ENCODE data around the gene SORBS1. TPM values are rescaled to one million over a fixed set of nuclear protein-coding genes. Genes with fewer than 3 reads are reported as not detected.
A peak's percentile ranks its signal among the peaks of the same experiment; 100 is the strongest.

Gene SORBS1
- total and polyA plus RNA-seq, 8 donors: 11.4 to 25.6 (median 16.8) TPM

DNA sequence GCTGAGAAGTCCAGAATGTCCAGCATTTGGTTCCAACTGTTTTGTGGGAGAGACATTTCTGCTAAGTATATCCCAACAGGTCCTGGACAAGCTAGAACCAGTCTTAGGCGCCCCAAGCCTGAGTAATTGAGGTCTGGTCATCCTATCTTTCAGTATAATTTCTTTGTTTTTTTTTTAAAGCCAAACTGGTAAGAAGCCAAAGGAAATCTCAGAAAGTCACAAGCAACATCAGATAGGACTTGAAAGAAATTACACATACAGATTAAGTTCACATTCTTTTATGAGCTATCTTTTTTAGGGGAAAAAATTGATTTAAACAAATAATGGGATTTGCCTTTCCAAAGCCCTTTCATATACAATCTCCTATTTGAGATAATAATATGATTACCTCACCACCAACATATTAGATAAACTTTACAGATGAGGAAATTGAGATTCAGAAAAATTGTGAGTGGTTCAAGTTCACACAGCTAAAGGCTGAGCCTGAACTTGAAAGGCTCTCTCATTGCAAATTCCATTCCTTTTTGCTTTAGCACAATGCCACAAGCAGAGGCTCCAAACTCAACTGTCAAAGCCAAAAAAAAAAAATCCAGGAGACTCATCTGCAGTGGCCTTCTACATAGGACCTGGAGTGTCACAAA, 285.3 kb downstream of the SORBS1 start:
- TF ChIP-seq, protein P1, sequence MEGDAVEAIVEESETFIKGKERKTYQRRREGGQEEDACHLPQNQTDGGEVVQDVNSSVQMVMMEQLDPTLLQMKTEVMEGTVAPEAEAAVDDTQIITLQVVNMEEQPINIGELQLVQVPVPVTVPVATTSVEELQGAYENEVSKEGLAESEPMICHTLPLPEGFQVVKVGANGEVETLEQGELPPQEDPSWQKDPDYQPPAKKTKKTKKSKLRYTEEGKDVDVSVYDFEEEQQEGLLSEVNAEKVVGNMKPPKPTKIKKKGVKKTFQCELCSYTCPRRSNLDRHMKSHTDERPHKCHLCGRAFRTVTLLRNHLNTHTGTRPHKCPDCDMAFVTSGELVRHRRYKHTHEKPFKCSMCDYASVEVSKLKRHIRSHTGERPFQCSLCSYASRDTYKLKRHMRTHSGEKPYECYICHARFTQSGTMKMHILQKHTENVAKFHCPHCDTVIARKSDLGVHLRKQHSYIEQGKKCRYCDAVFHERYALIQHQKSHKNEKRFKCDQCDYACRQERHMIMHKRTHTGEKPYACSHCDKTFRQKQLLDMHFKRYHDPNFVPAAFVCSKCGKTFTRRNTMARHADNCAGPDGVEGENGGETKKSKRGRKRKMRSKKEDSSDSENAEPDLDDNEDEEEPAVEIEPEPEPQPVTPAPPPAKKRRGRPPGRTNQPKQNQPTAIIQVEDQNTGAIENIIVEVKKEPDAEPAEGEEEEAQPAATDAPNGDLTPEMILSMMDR (IDR thresholded peaks at IDR 0.05): no peak
- Histone ChIP-seq H3K9me3 (no peaks in the 10 kb centered on the region), H3K4me1 (peaks cover 0 to 26% (median 0%) of the 10 kb centered on the region in 3 donors), H3K27ac (peak overlapping the region in 2 of 4 donors; percentile 58 to 62), H3K36me3 (peaks cover 0 to 1% (median 0%) of the 10 kb centered on the region in 3 donors), H3K27me3 (no peaks in the 10 kb centered on the region), H3K4me3 (no peak overlapping the region)
- DNase-seq (no peak), FAIRE-seq (no peak), ATAC-seq (peak in 3 of 4 donors; percentile 12 to 48 (median 35))
- WGBS, 2 donors: 86 to 96% methylated on average over 1 of the region's 1 CpG
- intact Hi-C loops (cut with DNase I): no loop called here

DNA sequence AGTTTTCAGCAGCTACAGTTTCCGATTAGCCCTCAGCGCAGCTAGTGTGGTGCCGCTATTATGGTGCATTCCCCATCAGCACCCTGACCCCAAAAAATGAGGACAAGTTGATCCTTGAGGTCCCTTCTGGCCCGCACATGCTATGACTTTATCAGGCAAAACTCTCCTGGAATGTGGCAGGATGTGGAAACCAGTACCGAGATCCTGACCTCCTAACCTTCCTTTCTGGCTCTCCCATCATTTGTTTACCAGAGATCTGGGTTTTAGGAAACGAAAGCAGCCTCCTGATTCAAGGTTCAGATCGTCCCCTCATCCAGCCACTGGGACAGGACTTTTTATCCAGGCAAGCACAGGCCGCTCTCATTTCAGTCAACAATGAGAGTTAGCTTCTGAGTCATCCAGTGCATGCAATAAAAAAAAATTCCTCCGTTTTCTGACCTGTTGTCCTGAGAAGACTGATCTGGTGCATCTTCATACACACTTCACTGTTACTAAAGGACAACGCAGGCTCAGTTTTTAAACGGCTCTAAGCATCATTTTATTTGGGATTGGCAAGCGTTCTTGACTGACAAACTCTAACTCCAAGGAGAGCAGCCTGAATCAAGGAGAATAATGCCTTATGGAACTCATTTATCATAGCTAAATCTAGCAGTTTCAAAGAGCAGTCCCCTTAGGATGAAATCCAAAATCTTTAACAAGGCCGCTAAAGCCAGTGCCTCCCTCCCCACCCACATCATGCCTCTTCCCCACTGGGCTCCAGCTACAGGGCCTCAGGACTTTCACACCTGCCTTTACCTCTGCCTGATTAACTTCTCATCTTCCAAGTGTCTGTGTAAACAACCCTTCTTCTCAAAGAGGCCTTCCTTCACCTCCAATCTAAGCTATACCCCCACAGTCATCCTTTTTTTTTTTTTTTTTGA, 287.5 kb downstream of the SORBS1 start:
- H3K27ac ChIP-seq: peak overlapping the region in 3 of 4 donors; percentile 28 to 71 (median 58)
- intact Hi-C loops (cut with DNase I): no loop called here
- WGBS, 2 donors: 63 to 70% methylated on average over 13 of the region's 13 CpGs
- ATAC-seq (peak; percentile 38 to 66 (median 64)), DNase-seq (peak in 1 of 6 donors; percentile 20), FAIRE-seq (no peak)
- no peaks in the 10 kb centered on the region for H3K9me3 ChIP-seq
- no peaks in the 10 kb centered on the region for H3K27me3 ChIP-seq
- TF ChIP-seq, protein P1 (IDR thresholded peaks at IDR 0.05): no peak
- H3K36me3 ChIP-seq: peaks cover 0 to 8% (median 0%) of the 10 kb centered on the region in 3 donors
- no peak overlapping the region for H3K4me3 ChIP-seq
- H3K4me1 ChIP-seq: peaks cover 0 to 20% (median 0%) of the 10 kb centered on the region in 3 donors

DNA sequence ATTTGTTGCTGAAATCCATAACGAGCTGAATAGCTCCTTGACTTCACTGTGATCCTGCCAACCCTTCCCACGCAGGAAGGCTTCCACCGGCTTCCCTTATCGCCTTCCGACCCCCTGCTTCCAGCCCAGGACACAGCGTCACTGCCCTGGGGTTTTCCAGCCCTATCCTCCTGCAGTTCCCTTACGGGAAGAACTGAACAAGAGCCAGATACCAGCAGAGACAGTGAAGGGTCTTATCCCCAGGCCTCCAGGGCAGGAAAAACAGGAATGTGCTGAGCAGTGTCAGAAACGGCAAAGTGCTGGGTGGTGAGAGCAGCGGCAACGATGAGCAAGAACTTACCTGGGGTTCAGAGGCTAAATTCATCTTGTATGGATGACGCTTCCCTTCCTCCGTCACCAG, 292.7 kb downstream of the SORBS1 start:
- 73 to 78% methylated on average over 12 of the region's 12 CpGs for WGBS, 2 donors
- intact Hi-C loops (cut with DNase I): no loop called here
- Histone ChIP-seq H3K4me3 (no peak overlapping the region), H3K27ac (peak overlapping the region; percentile 13 to 89 (median 54)), H3K36me3 (peaks cover 0 to 20% (median 0%) of the 10 kb centered on the region in 3 donors), H3K4me1 (peaks cover 7 to 29% (median 14%) of the 10 kb centered on the region in 3 donors), H3K27me3 (no peaks in the 10 kb centered on the region), H3K9me3 (no peaks in the 10 kb centered on the region)
- TF ChIP-seq, protein P1 (IDR thresholded peaks at IDR 0.05): no peak
- ATAC-seq: peak in 3 of 4 donors; percentile 2 to 39 (median 36)
- peak in 2 of 6 donors; percentile 27 to 38 for DNase-seq
- FAIRE-seq: no peak

DNA sequence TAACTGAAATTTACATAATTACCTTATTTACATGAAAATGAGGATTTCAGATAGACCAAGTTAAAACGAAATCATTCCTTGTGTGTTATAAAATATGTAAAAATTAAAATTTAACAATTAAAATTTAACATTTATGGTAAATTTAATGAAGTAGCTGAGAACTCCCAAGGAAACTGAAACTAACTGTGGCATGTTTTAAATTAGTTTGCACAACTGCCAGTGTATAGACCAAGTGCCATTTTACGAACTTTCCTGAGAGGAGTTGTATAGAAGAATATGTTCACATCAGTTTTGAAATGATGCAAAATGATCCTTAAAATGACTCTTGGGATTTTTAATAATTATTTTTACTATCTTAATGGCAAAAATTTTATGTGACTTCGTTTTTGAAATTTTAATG, 293.9 kb downstream of the SORBS1 start:
- no peaks in the 10 kb centered on the region for H3K9me3 ChIP-seq
- TF ChIP-seq, protein P1 (IDR thresholded peaks at IDR 0.05): no peak
- H3K27me3 ChIP-seq: no peaks in the 10 kb centered on the region
- peaks cover 0 to 21% (median 3%) of the 10 kb centered on the region in 3 donors for H3K36me3 ChIP-seq
- peaks cover 7 to 29% (median 14%) of the 10 kb centered on the region in 3 donors for H3K4me1 ChIP-seq
- H3K4me3 ChIP-seq: no peak overlapping the region
- intact Hi-C loops (cut with DNase I): no loop called here
- peak overlapping the region in 2 of 4 donors; percentile 84 to 89 for H3K27ac ChIP-seq
- 86 to 90% methylated on average over 3 of the region's 3 CpGs for WGBS, 2 donors
- DNase-seq (no peak), FAIRE-seq (no peak), ATAC-seq (no peak)

Measured in pancreas (tissue), 10 donors.